IMR-90 (cell line): ENCODE measurements around the gene MRPL38. TPM values are rescaled to one million over a fixed set of nuclear protein-coding genes. Genes with fewer than 3 reads are reported as not detected.

Experiments
- ATAC-seq: fragments of 200-7000 bp; cut with Tn5 transposase; 2 replicates; pipeline ENCODE4 v1.9.1; 2020; ENCODE audit warnings: low read depth, mild to moderate bottlenecking, moderate library complexity
- BruUV-seq: library from RNA; stranded (reverse); fragments of 400-500 nt; replicated peaks from 2 replicates; lab custom pipeline; 2021; lab: Mats Ljungman, UMichigan
- CTCF ChIA-PET: fragments of 300-600 bp; formaldehyde crosslinking; extraction: SDS; loops from one replicate; lab custom pipeline; 2021; ENCODE audit warnings: antibody characterized with exemption; lab: Yijun Ruan, JAX
- POLR2A ChIA-PET: fragments of 300-600 bp; sonication (Branson Sonifier 250); formaldehyde crosslinking; loops from one replicate; lab custom pipeline; 2022; ENCODE audit warnings: antibody characterized with exemption; ENCODE audit not compliant: unreplicated experiment; lab: Charles Lee
- DNase-seq: peaks from one replicate; pipeline ENCODE4 v3.0.0; 2013
- H2AFZ ChIP-seq: replicated peaks from 2 replicates; pipeline ENCODE3; 2013; ENCODE audit warnings: low read length, mild to moderate bottlenecking; ENCODE audit not compliant: poor library complexity
- H2AK5ac ChIP-seq: 2 replicates; pipeline ENCODE4 v1.6.1; 2013; ENCODE audit warnings: low read depth, low read length, inconsistent platforms
- H2AK9ac ChIP-seq: replicated peaks from 2 replicates; pipeline ENCODE3; 2013; ENCODE audit warnings: mild to moderate bottlenecking, low read depth, low read length, moderate library complexity; ENCODE audit not compliant: poor library complexity
- H2BK120ac ChIP-seq: 2 replicates; pipeline ENCODE4 v1.6.1; 2013; ENCODE audit warnings: low read depth, low read length, inconsistent platforms
- H2BK15ac ChIP-seq: 3 replicates; pipeline ENCODE4 v1.6.1; 2013; ENCODE audit warnings: low read depth, low read length, inconsistent platforms
- H2BK20ac ChIP-seq: 2 replicates; pipeline ENCODE4 v1.6.1; 2013; ENCODE audit warnings: low read depth, mild to moderate bottlenecking, inconsistent platforms, low read length, moderate library complexity
- H2BK5ac ChIP-seq: 2 replicates; pipeline ENCODE4 v1.6.1; 2013; ENCODE audit warnings: mild to moderate bottlenecking, low read depth, low read length, inconsistent platforms; ENCODE audit not compliant: poor library complexity, severe bottlenecking
- H3K14ac ChIP-seq: replicated peaks from 2 replicates; pipeline ENCODE4 v1.6.1; 2013; ENCODE audit warnings: low read depth, low read length, inconsistent platforms
- H3K18ac ChIP-seq: 2 replicates; pipeline ENCODE4 v1.6.1; 2013; ENCODE audit warnings: low read depth, low read length, control low read depth
- H3K23ac ChIP-seq: 2 replicates; pipeline ENCODE4 v1.6.1; 2013; ENCODE audit warnings: low read depth, low read length, inconsistent platforms
- H3K27ac ChIP-seq: 2 replicates; pipeline ENCODE4 v1.5.1; 2013; ENCODE audit warnings: mild to moderate bottlenecking, control low read depth, low read length; ENCODE audit not compliant: insufficient read depth
- H3K27me3 ChIP-seq: 2 replicates; pipeline ENCODE4 v1.6.1; 2013; ENCODE audit warnings: low read length; ENCODE audit not compliant: control insufficient read depth, insufficient read depth
- H3K36me3 ChIP-seq: 2 replicates; pipeline ENCODE4 v1.6.1; 2013; ENCODE audit warnings: low read length, mixed read lengths; ENCODE audit not compliant: control insufficient read depth, insufficient read depth
- H3K4ac ChIP-seq: 2 replicates; pipeline ENCODE4 v1.6.1; 2013; ENCODE audit warnings: low read depth, low read length, inconsistent platforms
- H3K4me1 ChIP-seq: 2 replicates; pipeline ENCODE4 v1.6.1; 2013; ENCODE audit warnings: low read length, mixed read lengths; ENCODE audit not compliant: control insufficient read depth, insufficient read depth
- H3K4me2 ChIP-seq: 2 replicates; pipeline ENCODE4 v1.6.1; 2013; ENCODE audit warnings: low read depth, mild to moderate bottlenecking, control low read depth, low read length, moderate library complexity
- H3K4me3 ChIP-seq: 2 replicates; pipeline ENCODE4 v1.5.1; 2013; ENCODE audit warnings: low read depth, mild to moderate bottlenecking, control low read depth, low read length, moderate library complexity; ENCODE audit not compliant: insufficient read depth
- H3K56ac ChIP-seq: 2 replicates; pipeline ENCODE4 v1.6.1; 2013; ENCODE audit warnings: low read length, inconsistent platforms; ENCODE audit not compliant: insufficient read depth; ENCODE audit errors: extremely low read depth
- H3K79me1 ChIP-seq, 2 experiments: 2 replicates each; pipeline ENCODE4 v1.6.1; 2013; ENCODE audit warnings: low read length in 2 of 2, inconsistent platforms in 1 of 2, low read depth in 1 of 2
- H3K9ac ChIP-seq: 2 replicates; pipeline ENCODE4 v1.6.1; 2013; ENCODE audit warnings: low read depth, low read length, control low read depth
- H3K9me1 ChIP-seq: 2 replicates; pipeline ENCODE4 v1.6.1; 2013; ENCODE audit warnings: low read length, inconsistent platforms; ENCODE audit not compliant: insufficient read depth
- H3K9me3 ChIP-seq: 2 replicates; pipeline ENCODE4 v1.6.1; 2013; ENCODE audit warnings: low read length; ENCODE audit not compliant: control insufficient read depth, insufficient read depth
- H4K20me1 ChIP-seq: 2 replicates; pipeline ENCODE4 v1.6.1; 2013; ENCODE audit warnings: low read length, inconsistent platforms; ENCODE audit not compliant: insufficient read depth
- H4K5ac ChIP-seq: 2 replicates; pipeline ENCODE4 v1.6.1; 2013; ENCODE audit warnings: mild to moderate bottlenecking, low read depth, low read length, control low read depth
- H4K8ac ChIP-seq, 2 experiments: 2 replicates each; pipeline ENCODE4 v1.6.1; 2013; ENCODE audit warnings: low read depth in 2 of 2, low read length in 2 of 2, control low read depth in 1 of 2, inconsistent platforms in 1 of 2
- H4K91ac ChIP-seq: 2 replicates; pipeline ENCODE4 v1.6.1; 2013; ENCODE audit warnings: low read depth, low read length, inconsistent platforms; ENCODE audit not compliant: insufficient read depth
- BHLHE40 ChIP-seq: fragments of 150-350 bp; IDR thresholded peaks from 2 replicates; pipeline ENCODE4 v1.6.1; 2016; ENCODE audit warnings: mild to moderate bottlenecking, low read depth, low read length
- CEBPB ChIP-seq: IDR thresholded peaks from 2 replicates; pipeline ENCODE4 v1.6.1; 2012; ENCODE audit warnings: low read depth, low read length, improper control_type of control experiment
- CTCF ChIP-seq: conservative IDR thresholded peaks from 2 replicates; pipeline ENCODE4 v1.5.1; 2012; ENCODE audit warnings: mild to moderate bottlenecking, low read depth, low read length, improper control_type of control experiment
- NFE2L2 ChIP-seq: fragments of 150-350 bp; IDR thresholded peaks from 2 replicates; pipeline ENCODE4 v1.6.1; 2016; ENCODE audit warnings: low read depth, mild to moderate bottlenecking, low read length
- RAD21 ChIP-seq: IDR thresholded peaks from 2 replicates; pipeline ENCODE4 v1.6.1; 2012; ENCODE audit warnings: low read length, improper control_type of control experiment
- RCOR1 ChIP-seq: IDR thresholded peaks from 2 replicates; pipeline ENCODE4 v1.6.1; 2012; ENCODE audit warnings: mild to moderate bottlenecking, low read length, improper control_type of control experiment; ENCODE audit not compliant: insufficient replicate concordance
- SMC3 ChIP-seq: fragments of 150-350 bp; IDR thresholded peaks from 2 replicates; pipeline ENCODE4 v1.6.1; 2016; ENCODE audit warnings: low read depth, mild to moderate bottlenecking, antibody characterized with exemption, low read length, moderate library complexity
- WGBS, 2 experiments: methylation state at CpG; one replicate each; pipeline versions ENCODE4 v1.1.5 to v1.1.7; 2013; ENCODE audit warnings: missing lambda C conversion rate in 2 of 2; ENCODE audit not compliant: insufficient read length in 1 of 2; ENCODE audit errors: extremely low coverage in 2 of 2; 5-methylcytosine and 5-hydroxymethylcytosine counted together
- dilution Hi-C: fragments of 300-500 bp; cut with HindIII; formaldehyde crosslinking; loops from one replicate; pipeline ENCODE4 v1.14.3; 2018; ENCODE audit warnings: low sequenced_read_pairs; ENCODE audit not compliant: unreplicated experiment
- in situ Hi-C: fragments of 300-500 bp; cut with MboI; formaldehyde crosslinking; loops from 3 replicates; pipeline ENCODE4 v1.14.3; 2019; ENCODE audit warnings: low sequenced_read_pairs, inconsistent platforms, mixed read lengths
- intact Hi-C: fragments of 100-400 bp; cut with micrococcal nuclease; formaldehyde crosslinking; loops from 2 replicates; pipeline ENCODE4 v1.10.0; 2022
- polyA plus RNA-seq, 3 experiments: library from polyadenylated mRNA; depleted of rRNA; stranded (reverse); fragments of >200 nt; gene quantifications; 2 replicates each; pipeline ENCODE4 v1.2.3, GENCODE V29; 2012; ENCODE audit warnings: low replicate concordance in 1 of 3
- total RNA-seq: library from RNA; depleted of rRNA; stranded (reverse); fragments of >200 nt; gene quantifications from 2 replicates; pipeline ENCODE4 v1.2.3, GENCODE V29; 2012

Gene MRPL38
- total and polyA plus RNA-seq, 2 of the 4 experiments (the other 2 are of a cell fraction): 13.3 to 42.5 TPM

- Histone ChIP-seq H3K4me2 (no peak overlapping the region), H3K9me3 (no peaks in the 10 kb centered on the region), H3K9me1 (peaks cover 12% of the 10 kb centered on the region; the same call in 1 of the 2 replicates), H4K20me1 (peaks cover 4% of the 10 kb centered on the region; the same call in 1 of the 2 replicates), H2BK15ac (no peak overlapping the region), H3K4me1 (peaks cover 7% of the 10 kb centered on the region; the same call in 1 of the 2 replicates), H2AFZ (no peak overlapping the region), H3K56ac (no peak overlapping the region), H2BK5ac (no peak overlapping the region), H3K27ac (no peak overlapping the region), H2BK20ac (no peak overlapping the region), H2AK9ac (no peak overlapping the region), H3K27me3 (no peaks in the 10 kb centered on the region), H2AK5ac (no peak overlapping the region), H3K23ac (no peak overlapping the region), H3K79me1 (peaks cover 9 to 44% of the 10 kb centered on the region in 2 experiments; a peak in 3 of 4 replicates), H3K4ac (no peak overlapping the region), H3K9ac (no peak overlapping the region), H3K14ac (no peak overlapping the region), H4K91ac (no peak overlapping the region), H3K18ac (no peak overlapping the region), H2BK120ac (no peak overlapping the region), H3K36me3 (peaks cover 19% of the 10 kb centered on the region), H4K5ac (no peak overlapping the region), H3K4me3 (no peak overlapping the region), H4K8ac (no peak overlapping the region)
- intact Hi-C loops: no loop called here
- DNase-seq (no peak), ATAC-seq (no peak)
- CTCF ChIA-PET: no interaction called here
- in situ Hi-C loops: no loop called here
- POLR2A ChIA-PET: no interaction called here
- BruUV-seq: no TSS peak
- TF ChIP-seq CEBPB: no peak
- no peak for TF ChIP-seq BHLHE40
- no peak for TF ChIP-seq NFE2L2
- no peak for TF ChIP-seq CTCF
- TF ChIP-seq RAD21: no peak
- no peak for TF ChIP-seq SMC3
- TF ChIP-seq RCOR1: no peak
- dilution Hi-C loops: no loop called here
- WGBS, 2 experiments: 100% methylated on average over 6 of the region's 16 CpGs; no CpG with 5 or more reads in 1 of the 2 experiments
Observed at GRCh38 chr17:75892556-75893224, 12.0 kb downstream of the MRPL38 start.
